Superior temporal gyrus (tissue), 1 donor: ENCODE results near the gene PCDHGA2.
A peak's percentile ranks its signal among the peaks of the same experiment; 100 is the strongest.
"Not testable (repeated sequence)": the region's sequence is repeated elsewhere in the genome, so short reads cannot be mapped to it uniquely, and the experiment has no call there.

Experiments
- DNase-seq: peaks from one replicate; pipeline ENCODE4 v3.0.0-alpha.2; 2016; ENCODE audit errors: extremely low spot score

The PCDHGA2 gene

DNA sequence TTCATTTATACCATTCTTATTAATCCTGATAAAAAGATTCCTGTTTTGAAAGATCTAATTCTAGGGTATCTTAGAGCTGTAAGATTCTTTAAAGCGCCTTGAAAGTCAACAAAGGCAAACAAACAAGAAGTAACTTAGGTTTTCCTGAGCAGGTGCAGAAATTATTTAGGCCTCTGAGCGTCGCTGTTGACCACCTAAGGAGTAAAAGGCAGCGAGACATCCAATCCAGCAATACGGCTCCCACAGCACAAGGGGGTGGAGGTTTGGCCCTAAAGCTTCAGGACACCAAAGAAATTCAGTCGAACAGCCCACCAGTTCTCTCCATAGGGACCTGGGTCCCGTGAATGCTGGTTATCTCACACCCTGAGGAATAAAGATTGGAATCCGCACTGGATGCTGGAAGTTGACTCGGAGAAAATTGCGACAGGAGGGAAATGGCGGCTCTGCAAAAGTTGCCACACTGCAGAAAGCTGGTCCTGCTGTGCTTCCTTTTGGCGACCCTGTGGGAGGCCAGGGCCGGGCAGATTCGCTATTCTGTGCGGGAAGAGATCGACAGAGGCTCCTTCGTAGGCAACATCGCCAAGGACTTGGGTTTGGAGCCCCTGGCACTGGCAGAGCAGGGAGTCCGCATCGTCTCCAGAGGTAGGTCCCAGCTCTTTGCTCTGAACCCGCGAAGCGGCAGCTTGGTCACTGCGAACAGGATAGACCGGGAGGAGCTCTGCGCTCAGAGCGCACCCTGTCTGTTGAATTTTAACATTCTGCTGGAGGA lies at the start of gene PCDHGA2:
Gene PCDHGA2 (plus strand): TSS at position 223 of the 769 bp plus-strand sequence.
- DNase-seq: no peak

DNA sequence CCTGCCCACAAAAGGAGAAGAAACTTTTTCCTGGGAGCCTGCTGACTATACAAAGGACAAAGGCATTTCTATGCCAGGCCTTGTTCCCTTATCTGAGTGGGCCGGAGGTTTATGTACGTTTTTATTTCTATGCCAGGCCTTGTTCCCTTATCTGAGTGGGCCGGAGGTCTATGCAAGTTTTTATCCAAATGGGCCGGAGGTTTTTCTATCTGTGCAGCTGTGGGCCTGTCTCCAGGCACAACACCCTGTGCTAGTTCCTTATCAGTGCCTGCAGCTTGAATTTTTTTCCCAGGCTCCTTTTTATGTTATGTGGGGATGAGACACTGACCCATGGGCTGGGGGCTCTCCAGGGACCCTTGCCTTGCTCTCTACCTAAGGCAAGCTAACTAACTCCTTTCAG lies 40.2 kb upstream of the PCDHGA2 start:
- no peak for DNase-seq

DNA sequence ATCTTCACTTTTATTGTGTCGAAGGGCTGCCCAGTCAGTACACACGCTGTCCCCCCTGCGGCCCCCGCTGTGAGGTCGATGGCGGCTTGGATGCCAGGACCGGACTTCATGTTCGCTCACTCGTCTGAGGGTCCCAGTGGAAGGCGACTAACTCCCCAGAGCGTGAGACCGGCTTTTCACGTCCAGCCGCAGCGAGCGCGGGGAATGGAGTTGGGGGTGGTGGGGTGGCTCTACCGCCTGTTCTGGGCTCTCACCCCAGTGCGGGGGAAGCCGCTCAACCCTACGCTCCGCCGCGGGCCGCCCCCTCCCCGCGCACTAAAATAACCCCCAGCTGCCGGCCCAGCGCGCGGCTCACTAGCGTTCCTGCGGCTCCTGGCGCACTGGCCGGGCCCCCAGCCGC lies 34.8 kb upstream of the PCDHGA2 start, which contains the start of gene SLC25A2:
Gene SLC25A2 (minus strand): TSS at position 294 of the 400 bp plus-strand sequence. CDS start 184 bp downstream, at position 110.
- DNase-seq: no peak

DNA sequence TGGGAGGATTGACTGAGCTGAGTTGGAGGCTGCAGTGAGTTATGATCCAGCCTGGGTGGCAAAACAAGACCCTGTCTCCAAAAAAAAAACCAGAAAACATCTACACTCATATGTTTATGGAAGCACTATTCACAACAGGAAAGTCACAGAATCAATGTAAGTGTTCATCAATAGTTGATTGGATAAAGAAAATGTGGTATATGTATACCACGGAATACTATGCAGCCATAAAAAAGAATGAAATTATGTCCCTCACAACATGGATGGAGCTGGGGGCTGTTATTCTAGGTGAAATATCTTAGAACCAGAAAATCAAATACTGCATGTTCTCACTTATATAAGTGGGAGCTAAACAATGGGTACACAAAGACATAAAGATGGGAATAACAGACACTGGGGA lies 31.9 kb upstream of the PCDHGA2 start:
- no peak for DNase-seq

DNA sequence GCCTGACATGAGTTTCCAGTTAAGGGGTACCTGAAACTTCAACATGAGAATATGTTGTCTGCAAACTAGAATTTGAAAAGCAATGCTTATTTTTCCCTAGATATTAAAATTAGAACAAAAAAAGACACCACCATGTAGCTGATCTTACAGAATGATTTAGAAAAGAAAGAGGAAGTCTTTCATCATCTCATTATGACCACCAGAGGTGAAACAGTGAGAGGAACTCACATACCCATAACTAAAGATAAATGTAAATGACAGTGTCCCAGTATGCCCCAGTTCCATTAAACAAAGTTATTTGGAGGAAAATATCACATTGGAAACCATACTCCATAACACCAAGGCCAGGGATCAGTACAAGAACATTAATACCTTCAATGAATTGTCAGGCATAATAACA lies 24.8 kb upstream of the PCDHGA2 start:
- DNase-seq: no peak

DNA sequence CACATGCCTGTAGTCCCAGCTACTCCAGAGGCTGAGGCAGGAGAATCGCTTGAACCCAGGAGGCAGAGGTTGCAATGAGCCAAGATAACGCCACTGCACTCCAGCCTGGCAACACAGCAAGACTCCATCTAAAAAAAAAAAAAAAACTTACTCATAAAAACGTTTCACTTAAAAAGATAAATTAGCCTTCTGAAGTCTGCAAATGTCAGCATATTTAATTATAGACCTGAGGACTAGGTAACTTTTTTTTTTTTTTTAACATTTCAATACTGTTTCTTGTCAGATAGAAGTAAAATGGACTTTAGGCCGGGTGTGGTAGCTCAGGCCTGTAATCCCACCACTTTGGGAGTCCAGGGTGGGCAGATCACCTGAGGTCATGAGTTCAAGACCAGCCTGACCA lies 21.6 kb upstream of the PCDHGA2 start:
- DNase-seq: not testable (repeated sequence)

DNA sequence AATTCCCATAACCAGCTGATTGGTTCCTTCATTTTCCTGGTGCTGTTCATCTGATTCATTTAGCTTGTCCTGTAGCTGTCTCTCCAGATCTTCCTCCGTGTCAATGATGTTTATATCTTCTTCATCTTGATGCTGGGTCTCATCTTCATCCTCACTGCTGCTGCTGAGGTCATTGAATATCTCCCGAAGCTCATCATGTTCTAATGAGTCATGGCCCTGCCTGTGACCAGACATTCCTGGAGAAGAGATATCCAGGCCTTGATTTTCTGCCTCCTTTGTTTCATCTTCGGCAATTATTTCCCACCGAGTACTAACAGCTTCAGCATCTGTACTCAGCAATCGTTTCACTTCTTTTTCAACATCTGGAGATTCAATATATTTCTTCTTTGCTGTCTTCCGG lies 19.4 kb upstream of the PCDHGA2 start:
- DNase-seq: no peak

DNA sequence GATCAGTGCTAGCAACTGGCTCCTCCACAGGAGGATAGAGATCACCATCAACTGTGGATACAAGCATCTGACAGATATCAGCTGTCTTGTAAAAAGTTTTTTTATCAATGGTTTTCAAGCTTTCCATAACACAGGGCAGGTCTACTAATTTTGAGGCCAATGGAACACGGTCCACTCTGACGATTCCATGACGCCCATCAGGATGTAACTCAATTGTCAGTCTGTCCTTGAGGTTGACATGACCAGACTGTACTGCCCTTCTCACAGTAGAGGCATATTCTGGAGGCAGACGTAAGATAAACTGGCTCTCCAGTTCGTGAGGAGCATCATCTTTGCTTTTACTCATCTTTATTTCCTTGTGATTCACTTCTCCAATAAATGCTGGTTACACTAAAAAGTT lies 18.9 kb upstream of the PCDHGA2 start:
- DNase-seq: no peak

DNA sequence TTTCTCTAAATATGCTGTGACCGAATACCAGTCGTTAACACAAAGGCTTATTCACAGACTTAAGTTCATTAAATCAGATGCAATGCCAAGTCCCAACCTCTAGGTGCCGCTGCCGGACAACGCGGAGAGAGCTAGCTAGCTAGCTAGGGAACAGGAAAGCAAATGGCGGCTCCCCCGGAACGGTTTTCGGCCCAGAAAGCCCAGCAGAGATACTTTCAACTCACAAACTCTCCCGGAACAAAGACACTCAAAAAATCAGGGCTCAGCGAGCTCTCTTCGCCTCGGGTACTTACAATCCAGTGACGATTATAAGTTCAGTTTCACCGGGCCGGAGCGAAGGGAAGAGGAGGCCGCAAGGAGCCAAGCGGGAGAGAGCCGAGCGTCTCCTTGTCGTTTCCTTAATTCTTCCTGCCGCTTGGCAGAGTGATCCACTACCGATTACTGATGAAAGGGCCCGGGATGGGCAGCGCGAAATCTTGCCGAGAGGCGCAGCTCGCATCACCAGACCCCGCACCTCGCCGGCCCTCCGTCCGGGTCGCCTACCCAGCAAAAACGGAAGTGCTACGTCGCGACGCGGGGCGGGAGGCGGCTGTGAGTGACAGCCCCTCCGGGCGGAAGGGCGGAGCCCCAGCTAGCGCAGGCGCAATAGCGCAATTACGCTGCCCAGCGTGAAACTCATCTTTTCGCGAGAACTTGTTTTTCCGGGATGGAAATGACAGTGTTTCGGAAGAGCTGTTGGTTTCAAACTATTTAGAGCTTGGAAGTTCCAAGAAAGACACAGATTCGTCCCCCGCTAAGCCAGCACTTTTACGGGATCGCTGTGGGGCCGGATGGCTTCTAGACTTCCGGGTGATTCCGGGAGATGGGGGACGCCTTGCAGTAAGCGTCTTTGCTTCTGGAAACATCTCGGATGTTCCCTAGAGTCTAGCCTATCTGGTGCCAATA lies 18.1 kb upstream of the PCDHGA2 start, which contains the start of gene TAF7:
Gene TAF7 (minus strand): TSS at position 560 of the 945 bp plus-strand sequence. CDS start 740 bp downstream, outside the sequence.
- DNase-seq: peak; percentile 95

DNA sequence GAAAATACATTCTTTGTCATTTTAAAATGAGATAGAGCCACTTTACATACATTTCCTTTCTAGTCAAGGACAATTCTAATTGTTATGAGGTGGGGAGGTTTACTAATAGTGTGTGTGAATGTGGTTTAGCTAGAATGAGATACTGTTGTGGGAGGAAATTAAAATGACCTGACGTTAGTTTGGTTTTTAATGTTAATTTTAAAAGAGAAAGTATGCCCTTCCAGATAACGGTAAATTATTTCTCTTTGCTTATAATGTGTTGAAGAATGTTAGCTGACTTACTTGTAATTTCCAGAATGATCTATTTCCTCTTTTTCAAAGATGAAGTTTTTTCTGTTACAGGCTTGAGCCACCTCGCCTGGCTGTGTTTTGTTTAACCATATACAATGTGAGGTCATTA lies 16.3 kb upstream of the PCDHGA2 start:
- DNase-seq: no peak

DNA sequence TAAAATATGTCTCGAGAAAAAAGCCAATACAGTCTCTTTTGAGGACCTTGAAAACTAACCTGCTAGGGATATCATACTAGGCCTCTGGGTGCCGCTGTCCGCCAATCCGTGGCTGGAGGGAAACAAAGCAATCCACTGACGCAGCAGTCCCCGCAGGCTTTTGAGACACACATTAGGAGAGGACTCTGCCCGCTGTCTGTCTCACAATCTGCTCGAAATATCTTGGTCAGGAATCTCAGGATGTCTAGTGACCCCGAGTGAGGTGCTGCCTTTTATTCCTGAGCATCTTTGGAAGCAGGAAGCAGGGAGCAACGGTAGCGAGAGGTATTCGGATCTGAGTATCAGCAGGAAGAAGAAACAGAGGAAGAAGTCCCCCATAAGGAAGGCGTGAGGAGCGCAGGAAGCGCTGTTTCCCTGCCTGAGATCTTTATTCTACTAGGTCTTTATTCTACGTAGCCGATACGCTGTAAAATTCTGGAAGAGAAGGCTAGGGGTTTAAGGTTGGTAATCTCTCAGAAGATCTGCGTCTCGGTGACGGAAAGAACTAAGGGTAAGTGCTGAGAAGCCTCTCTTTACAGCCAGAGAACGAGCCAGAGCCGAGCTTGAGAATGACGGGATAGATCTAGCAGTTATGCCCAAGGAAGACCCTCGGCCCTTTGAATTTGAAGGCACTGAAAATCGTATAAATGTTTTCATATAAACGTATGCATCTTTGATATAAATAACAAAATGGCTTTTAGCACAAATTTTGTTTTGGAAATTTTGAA lies 12.3 kb upstream of the PCDHGA2 start:
- peak; percentile 85 for DNase-seq

DNA sequence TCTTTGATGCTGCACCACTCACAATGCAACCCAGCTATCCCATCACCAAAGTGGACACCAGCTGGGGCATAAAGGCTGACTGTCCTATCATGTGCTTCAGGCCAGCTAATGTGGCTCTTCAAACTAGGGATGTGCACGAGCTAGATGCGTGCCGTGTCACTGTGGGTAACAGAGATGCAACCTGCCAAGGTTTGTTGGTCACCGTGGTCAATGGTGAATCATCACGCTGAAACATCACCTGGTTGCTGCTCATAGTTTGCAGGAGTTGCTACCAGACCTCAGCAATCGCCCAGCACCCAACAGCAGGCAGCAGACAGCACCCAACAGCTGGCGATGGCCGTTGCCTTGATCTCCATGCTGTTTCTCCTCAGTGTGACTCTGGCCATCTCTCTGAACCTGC lies 10.3 kb upstream of the PCDHGA2 start:
- no peak for DNase-seq

DNA sequence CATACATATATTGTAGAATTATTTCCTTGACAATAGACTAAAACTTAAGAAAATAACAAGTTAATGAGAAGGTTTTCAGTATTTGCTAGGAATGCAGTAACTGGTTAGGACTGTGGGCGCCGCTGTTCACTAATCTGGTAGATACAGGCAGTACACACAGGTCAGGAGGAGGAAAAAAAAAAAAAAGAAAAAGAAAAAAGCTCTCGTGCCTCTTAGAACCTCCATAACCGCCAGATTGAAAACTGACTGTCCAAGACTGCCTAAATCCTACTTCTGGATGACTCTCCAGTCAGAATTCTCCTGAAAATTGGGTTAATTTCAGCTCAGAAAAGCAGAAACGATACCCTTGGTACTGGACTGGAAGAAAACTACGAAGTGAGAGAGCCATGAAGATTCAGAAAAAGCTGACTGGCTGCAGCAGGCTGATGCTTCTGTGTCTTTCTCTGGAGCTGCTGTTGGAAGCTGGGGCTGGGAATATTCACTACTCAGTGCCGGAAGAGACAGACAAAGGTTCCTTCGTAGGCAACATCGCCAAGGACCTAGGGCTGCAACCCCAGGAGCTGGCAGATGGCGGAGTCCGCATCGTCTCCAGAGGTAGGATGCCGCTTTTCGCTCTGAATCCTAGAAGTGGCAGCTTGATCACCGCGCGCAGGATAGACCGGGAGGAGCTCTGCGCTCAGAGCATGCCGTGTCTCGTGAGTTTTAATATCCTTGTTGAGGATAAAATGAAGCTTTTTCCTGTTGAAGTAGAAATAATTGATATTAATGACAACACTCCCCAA lies 8.1 kb upstream of the PCDHGA2 start, which contains the start of gene PCDHGA1:
Gene PCDHGA1 (plus strand): TSS at position 216 of the 782 bp plus-strand sequence.
- DNase-seq: no peak

DNA sequence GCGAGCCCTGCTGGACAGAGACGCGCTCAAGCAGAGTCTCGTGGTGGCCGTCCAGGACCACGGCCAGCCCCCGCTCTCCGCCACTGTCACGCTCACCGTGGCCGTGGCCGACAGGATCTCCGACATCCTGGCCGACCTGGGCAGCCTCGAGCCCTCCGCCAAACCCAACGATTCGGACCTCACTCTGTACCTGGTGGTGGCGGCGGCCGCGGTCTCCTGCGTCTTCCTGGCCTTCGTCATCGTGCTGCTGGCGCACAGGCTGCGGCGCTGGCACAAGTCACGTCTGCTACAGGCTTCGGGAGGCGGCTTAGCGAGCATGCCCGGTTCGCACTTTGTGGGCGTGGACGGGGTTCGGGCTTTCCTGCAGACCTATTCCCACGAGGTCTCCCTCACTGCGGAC lies 6.0 kb upstream of the PCDHGA2 start:
- not testable (repeated sequence) for DNase-seq

DNA sequence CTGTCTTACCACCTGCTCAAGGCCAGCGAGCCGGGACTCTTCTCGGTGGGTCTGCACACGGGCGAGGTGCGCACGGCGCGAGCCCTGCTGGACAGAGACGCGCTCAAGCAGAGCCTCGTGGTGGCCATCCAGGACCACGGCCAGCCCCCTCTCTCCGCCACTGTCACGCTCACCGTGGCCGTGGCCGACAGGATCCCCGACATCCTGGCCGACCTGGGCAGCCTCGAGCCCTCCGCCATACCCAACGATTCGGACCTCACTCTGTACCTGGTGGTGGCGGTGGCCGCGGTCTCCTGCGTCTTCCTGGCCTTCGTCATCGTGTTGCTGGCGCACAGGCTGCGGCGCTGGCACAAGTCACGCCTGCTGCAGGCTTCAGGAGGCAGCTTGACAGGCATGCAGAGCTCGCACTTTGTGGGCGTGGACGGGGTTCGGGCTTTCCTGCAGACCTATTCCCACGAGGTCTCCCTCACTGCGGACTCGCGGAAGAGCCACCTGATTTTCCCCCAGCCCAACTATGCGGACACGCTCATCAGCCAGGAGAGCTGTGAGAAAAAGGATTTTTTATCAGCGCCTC lies 2.3 kb downstream of the PCDHGA2 start:
- not testable (repeated sequence) for DNase-seq

DNA sequence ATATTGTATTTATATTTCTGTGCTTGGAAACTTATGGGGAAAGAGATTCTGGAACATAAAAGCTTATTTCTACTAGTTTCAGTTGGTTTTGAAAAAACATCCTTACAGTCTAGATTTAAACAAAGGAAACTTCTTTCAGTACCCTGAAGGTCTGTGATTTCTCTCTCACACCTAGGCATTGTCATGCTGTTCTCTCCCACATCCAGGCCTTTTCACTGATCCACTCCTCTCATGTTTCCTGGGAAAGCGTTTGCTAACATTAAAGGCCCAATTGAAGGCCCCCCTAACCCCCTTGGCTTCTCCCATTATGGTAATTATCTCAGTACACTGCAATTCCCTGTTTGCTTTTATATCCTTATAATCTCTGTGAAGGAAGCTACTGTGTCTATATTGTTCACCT lies 4.2 kb downstream of the PCDHGA2 start:
- no peak for DNase-seq

DNA sequence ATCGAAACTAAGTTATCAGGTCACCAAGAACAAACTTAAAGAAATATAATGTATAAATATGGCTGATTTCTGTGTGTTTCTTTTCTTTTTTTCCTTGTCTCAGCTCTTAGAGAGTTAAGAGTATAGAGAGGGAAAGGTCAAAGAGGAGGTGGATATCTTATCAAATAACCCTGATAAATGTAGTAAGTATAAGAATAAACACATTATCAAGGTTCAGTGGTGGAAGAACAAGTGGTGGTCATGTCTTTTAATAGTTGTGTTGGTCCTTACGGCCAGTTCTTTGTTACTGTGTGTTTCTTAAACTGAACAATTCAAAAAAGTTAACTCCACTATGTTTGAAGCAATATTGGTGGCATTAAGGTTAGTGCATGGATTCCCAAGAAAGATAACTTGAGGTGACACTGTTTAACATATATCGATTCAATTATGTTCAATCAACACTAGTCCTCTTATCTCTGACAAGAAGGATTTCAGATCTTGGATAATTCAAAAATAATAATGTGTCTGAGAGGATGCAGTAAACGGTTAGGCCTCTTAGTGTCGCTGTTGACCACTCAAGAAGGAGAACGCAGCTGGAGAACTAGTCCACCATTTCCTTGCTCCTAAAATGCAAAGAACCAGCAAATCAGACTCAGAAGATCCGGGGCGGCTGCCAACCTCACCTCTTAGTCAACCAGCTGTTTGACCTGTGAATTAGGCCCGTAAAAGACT lies 4.8 kb downstream of the PCDHGA2 start, which contains the start of gene PCDHGA3:
Gene PCDHGA3 (plus strand): TSS at position 588 of the 711 bp plus-strand sequence. CDS start 205 bp downstream, outside the sequence.
- no peak for DNase-seq

DNA sequence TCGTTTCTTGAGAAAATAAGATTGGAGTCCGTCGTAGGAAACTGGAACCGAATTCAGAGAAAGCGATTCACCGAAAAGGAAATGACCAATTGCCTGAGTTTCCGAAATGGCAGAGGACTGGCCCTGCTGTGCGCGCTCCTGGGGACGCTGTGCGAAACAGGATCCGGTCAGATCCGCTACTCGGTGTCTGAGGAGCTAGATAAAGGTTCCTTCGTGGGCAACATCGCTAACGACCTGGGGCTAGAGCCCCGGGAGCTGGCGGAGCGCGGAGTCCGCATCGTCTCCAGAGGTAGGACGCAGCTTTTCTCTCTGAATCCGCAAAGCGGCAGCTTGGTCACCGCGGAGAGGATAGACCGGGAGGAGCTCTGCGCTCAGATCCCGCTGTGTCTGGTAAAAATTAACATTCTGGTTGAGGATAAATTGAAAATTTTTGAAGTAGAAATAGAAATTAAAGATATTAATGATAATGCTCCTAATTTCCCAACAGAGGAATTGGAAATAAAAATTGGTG lies 5.4 kb downstream of the PCDHGA2 start:
- DNase-seq: no peak

DNA sequence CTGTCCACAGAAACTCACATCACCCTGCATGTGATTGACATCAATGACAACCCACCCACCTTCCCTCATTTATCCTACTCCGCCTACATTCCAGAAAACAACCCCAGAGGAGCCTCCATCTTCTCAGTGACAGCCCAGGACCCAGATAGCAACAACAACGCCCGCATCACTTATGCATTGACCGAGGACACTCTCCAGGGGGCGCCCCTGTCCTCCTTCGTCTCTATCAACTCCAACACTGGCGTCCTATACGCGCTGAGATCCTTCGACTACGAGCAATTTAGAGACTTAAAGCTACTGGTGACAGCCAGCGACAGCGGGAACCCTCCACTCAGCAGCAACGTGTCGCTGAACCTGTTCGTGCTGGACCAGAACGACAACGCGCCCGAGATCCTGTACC lies 6.8 kb downstream of the PCDHGA2 start:
- DNase-seq: no peak
